ENCODE measurements around the gene KLHDC7A.

Gene KLHDC7A

DNA sequence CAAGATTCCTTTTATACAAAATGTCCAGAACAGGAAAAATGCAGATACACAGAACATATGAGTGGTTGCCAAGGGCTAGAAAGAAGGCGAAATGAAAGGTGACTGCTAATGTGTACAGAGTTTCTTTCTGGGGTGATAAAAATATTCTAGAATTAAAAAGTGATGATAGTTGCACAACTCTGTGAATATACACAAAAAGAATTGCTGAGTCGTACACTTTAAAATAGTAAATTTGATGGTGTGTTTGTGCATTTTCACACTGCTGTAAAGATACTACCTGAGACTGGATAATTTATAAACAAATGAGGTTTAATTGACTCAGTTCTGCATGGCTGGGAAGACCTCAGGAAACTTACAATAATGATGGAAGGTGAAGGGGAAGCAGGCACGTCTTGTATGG, 23.9 kb downstream of the KLHDC7A start:
- Histone ChIP-seq H3K9me3 (ENCODE audit: control insufficient read depth, low read length) (no peaks in the 10 kb centered on the region), H3K36me3 (ENCODE audit: control insufficient read depth, insufficient read depth, low read length) (no peaks in the 10 kb centered on the region), H3K4me3 (ENCODE audit: insufficient read depth, low read depth, low read length, poor library complexity, severe bottlenecking) (no peak overlapping the region), H3K27ac (ENCODE audit: insufficient read depth, low read length, poor library complexity, severe bottlenecking) (no peak overlapping the region), H3K27me3 (replicated peaks; ENCODE audit: control insufficient read depth, insufficient read depth, low read length, poor library complexity, severe bottlenecking) (no peaks in the 10 kb centered on the region), H3K4me1 (ENCODE audit: control insufficient read depth, insufficient read depth, low read length, poor library complexity, severe bottlenecking) (no peaks in the 10 kb centered on the region)
- no peak for DNase-seq

DNA sequence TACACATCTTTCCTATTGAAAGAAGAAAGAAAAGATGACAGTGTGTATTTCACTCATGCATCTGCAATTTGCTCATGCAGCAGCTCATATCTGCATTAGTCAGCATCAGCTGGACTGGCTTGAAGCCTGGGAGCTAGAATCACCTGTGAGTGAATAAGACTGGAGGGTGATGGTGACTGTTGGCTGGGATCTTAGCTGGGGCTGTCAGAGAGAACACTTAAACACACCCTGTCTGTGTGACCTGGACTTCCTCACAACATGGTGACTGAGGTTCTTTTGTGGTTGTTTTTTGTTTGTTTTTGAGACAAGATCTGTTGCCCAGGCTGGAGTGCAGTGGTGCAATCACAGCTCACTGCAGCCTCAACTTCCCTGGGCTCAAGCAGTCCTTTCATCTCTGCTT, 24.9 kb downstream of the KLHDC7A start:
- Histone ChIP-seq H3K27me3 (replicated peaks; ENCODE audit: control insufficient read depth, insufficient read depth, low read length, poor library complexity, severe bottlenecking) (no peaks in the 10 kb centered on the region), H3K4me1 (ENCODE audit: control insufficient read depth, insufficient read depth, low read length, poor library complexity, severe bottlenecking) (no peaks in the 10 kb centered on the region), H3K9me3 (ENCODE audit: control insufficient read depth, low read length) (no peaks in the 10 kb centered on the region), H3K4me3 (ENCODE audit: insufficient read depth, low read depth, low read length, poor library complexity, severe bottlenecking) (no peak overlapping the region), H3K27ac (ENCODE audit: insufficient read depth, low read length, poor library complexity, severe bottlenecking) (no peak overlapping the region), H3K36me3 (ENCODE audit: control insufficient read depth, insufficient read depth, low read length) (no peaks in the 10 kb centered on the region)
- DNase-seq: no peak

- H3K9me3 ChIP-seq (ENCODE audit: control insufficient read depth, low read length): no peaks in the 10 kb centered on the region
- H3K36me3 ChIP-seq (ENCODE audit: control insufficient read depth, insufficient read depth, low read length): no peaks in the 10 kb centered on the region
- no peak overlapping the region for H3K4me3 ChIP-seq (ENCODE audit: insufficient read depth, low read depth, low read length, poor library complexity, severe bottlenecking)
- no peak for DNase-seq
- no peaks in the 10 kb centered on the region for H3K27me3 ChIP-seq (replicated peaks; ENCODE audit: control insufficient read depth, insufficient read depth, low read length, poor library complexity, severe bottlenecking)
- H3K4me1 ChIP-seq (ENCODE audit: control insufficient read depth, insufficient read depth, low read length, poor library complexity, severe bottlenecking): no peaks in the 10 kb centered on the region
- H3K27ac ChIP-seq (ENCODE audit: insufficient read depth, low read length, poor library complexity, severe bottlenecking): no peak overlapping the region
Observed at GRCh38 chr1:18508084-18508483, 27.4 kb downstream of the KLHDC7A start.

GRCh38 chr1:18511149-18511873, 30.6 kb downstream of the KLHDC7A start:
- Histone ChIP-seq H3K36me3 (ENCODE audit: control insufficient read depth, insufficient read depth, low read length) (no peaks in the 10 kb centered on the region), H3K27ac (ENCODE audit: insufficient read depth, low read length, poor library complexity, severe bottlenecking) (no peak overlapping the region), H3K4me1 (ENCODE audit: control insufficient read depth, insufficient read depth, low read length, poor library complexity, severe bottlenecking) (no peaks in the 10 kb centered on the region), H3K9me3 (ENCODE audit: control insufficient read depth, low read length) (peaks cover 1% of the 10 kb centered on the region), H3K4me3 (ENCODE audit: insufficient read depth, low read depth, low read length, poor library complexity, severe bottlenecking) (no peak overlapping the region), H3K27me3 (replicated peaks; ENCODE audit: control insufficient read depth, insufficient read depth, low read length, poor library complexity, severe bottlenecking) (no peaks in the 10 kb centered on the region)
- DNase-seq: no peak

DNA sequence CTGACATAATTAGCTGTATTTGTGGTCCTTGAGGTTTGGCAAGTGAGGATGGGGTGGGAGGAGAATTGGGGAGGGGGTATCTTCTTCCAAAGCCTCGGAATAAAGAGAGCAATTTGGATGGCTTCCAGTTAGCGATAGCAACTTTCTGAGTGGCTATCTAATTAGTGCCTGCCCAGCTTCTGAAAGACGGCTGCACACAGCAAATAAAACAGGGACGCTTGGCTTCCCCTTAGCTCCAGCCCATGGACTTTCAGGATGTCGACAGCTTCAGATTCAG, 31.1 kb downstream of the KLHDC7A start:
- Histone ChIP-seq H3K9me3 (ENCODE audit: control insufficient read depth, low read length) (peaks cover 5% of the 10 kb centered on the region), H3K36me3 (ENCODE audit: control insufficient read depth, insufficient read depth, low read length) (no peaks in the 10 kb centered on the region), H3K27ac (ENCODE audit: insufficient read depth, low read length, poor library complexity, severe bottlenecking) (no peak overlapping the region), H3K4me3 (ENCODE audit: insufficient read depth, low read depth, low read length, poor library complexity, severe bottlenecking) (no peak overlapping the region), H3K27me3 (replicated peaks; ENCODE audit: control insufficient read depth, insufficient read depth, low read length, poor library complexity, severe bottlenecking) (no peaks in the 10 kb centered on the region), H3K4me1 (ENCODE audit: control insufficient read depth, insufficient read depth, low read length, poor library complexity, severe bottlenecking) (no peaks in the 10 kb centered on the region)
- no peak for DNase-seq

- no peak for DNase-seq
- H3K36me3 ChIP-seq (ENCODE audit: control insufficient read depth, insufficient read depth, low read length): no peaks in the 10 kb centered on the region
- H3K27me3 ChIP-seq (replicated peaks; ENCODE audit: control insufficient read depth, insufficient read depth, low read length, poor library complexity, severe bottlenecking): no peaks in the 10 kb centered on the region
- no peaks in the 10 kb centered on the region for H3K4me1 ChIP-seq (ENCODE audit: control insufficient read depth, insufficient read depth, low read length, poor library complexity, severe bottlenecking)
- H3K9me3 ChIP-seq (ENCODE audit: control insufficient read depth, low read length): peaks cover 9% of the 10 kb centered on the region
- H3K27ac ChIP-seq (ENCODE audit: insufficient read depth, low read length, poor library complexity, severe bottlenecking): no peak overlapping the region
- no peak overlapping the region for H3K4me3 ChIP-seq (ENCODE audit: insufficient read depth, low read depth, low read length, poor library complexity, severe bottlenecking)
Observed at GRCh38 chr1:18512883-18513282, 32.2 kb downstream of the KLHDC7A start.

GRCh38 chr1:18513995-18514394, 33.3 kb downstream of the KLHDC7A start:
- H3K4me3 ChIP-seq (ENCODE audit: insufficient read depth, low read depth, low read length, poor library complexity, severe bottlenecking): no peak overlapping the region
- H3K36me3 ChIP-seq (ENCODE audit: control insufficient read depth, insufficient read depth, low read length): no peaks in the 10 kb centered on the region
- peaks cover 9% of the 10 kb centered on the region for H3K9me3 ChIP-seq (ENCODE audit: control insufficient read depth, low read length)
- H3K4me1 ChIP-seq (ENCODE audit: control insufficient read depth, insufficient read depth, low read length, poor library complexity, severe bottlenecking): no peaks in the 10 kb centered on the region
- H3K27me3 ChIP-seq (replicated peaks; ENCODE audit: control insufficient read depth, insufficient read depth, low read length, poor library complexity, severe bottlenecking): no peaks in the 10 kb centered on the region
- H3K27ac ChIP-seq (ENCODE audit: insufficient read depth, low read length, poor library complexity, severe bottlenecking): no peak overlapping the region
- DNase-seq: no peak

- Histone ChIP-seq H3K4me3 (ENCODE audit: insufficient read depth, low read depth, low read length, poor library complexity, severe bottlenecking) (no peak overlapping the region), H3K4me1 (ENCODE audit: control insufficient read depth, insufficient read depth, low read length, poor library complexity, severe bottlenecking) (no peaks in the 10 kb centered on the region), H3K9me3 (ENCODE audit: control insufficient read depth, low read length) (peaks cover 9% of the 10 kb centered on the region), H3K27me3 (replicated peaks; ENCODE audit: control insufficient read depth, insufficient read depth, low read length, poor library complexity, severe bottlenecking) (no peaks in the 10 kb centered on the region), H3K36me3 (ENCODE audit: control insufficient read depth, insufficient read depth, low read length) (no peaks in the 10 kb centered on the region), H3K27ac (ENCODE audit: insufficient read depth, low read length, poor library complexity, severe bottlenecking) (no peak overlapping the region)
- DNase-seq: no peak
Observed at GRCh38 chr1:18515120-18515667, 34.5 kb downstream of the KLHDC7A start.

- H3K27me3 ChIP-seq (replicated peaks; ENCODE audit: control insufficient read depth, insufficient read depth, low read length, poor library complexity, severe bottlenecking): no peaks in the 10 kb centered on the region
- H3K4me3 ChIP-seq (ENCODE audit: insufficient read depth, low read depth, low read length, poor library complexity, severe bottlenecking): no peak overlapping the region
- no peak overlapping the region for H3K27ac ChIP-seq (ENCODE audit: insufficient read depth, low read length, poor library complexity, severe bottlenecking)
- H3K36me3 ChIP-seq (ENCODE audit: control insufficient read depth, insufficient read depth, low read length): no peaks in the 10 kb centered on the region
- no peak for DNase-seq
- no peaks in the 10 kb centered on the region for H3K4me1 ChIP-seq (ENCODE audit: control insufficient read depth, insufficient read depth, low read length, poor library complexity, severe bottlenecking)
- peaks cover 9% of the 10 kb centered on the region for H3K9me3 ChIP-seq (ENCODE audit: control insufficient read depth, low read length)
Observed at GRCh38 chr1:18516473-18516872, 35.7 kb downstream of the KLHDC7A start.

DNA sequence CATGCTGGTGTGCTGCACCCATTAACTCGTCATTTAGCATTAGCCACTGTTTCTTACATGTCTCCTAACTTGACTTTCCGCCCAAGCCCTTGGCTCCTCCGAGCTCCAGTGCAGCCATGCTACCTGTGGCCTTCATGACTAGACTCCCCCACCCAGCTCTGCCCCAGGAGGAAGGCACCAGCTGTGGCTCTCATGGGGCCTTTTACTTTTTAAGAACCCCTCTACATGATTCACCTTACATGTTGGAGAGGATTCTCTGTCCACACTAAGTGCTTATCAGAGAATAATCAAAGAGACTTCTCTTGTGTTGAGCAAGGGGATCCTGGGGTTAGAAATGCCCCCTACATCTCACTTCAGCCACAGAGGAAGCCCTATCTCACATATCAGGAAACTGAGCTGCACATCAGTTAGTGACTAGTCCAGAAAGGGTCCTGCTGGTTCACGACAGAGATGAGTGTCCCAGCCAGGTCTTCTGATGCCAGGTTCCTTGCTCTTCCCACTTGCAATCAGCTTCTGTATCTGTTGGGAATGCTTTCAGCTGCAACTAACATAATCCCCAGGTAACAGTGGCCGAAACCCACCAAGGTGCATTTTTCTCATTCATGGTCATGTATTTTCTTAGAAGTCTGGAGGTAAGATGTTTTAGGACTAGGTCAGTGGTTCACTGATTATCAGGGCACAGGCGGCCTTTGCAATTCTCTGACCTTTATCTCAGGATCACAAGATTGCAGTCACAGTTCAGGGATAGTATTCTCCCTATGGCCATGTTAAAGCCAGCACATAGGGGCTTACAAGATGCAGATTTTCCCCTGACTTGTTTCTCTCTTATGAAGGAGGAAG, 45.9 kb downstream of the KLHDC7A start:
- no peak overlapping the region for H3K27ac ChIP-seq (ENCODE audit: insufficient read depth, low read length, poor library complexity, severe bottlenecking)

More for the DNA sequence above, 45.9 kb downstream of the KLHDC7A start:
- H3K4me3 ChIP-seq (ENCODE audit: insufficient read depth, low read depth, low read length, poor library complexity, severe bottlenecking): no peak overlapping the region
- H3K9me3 ChIP-seq (ENCODE audit: control insufficient read depth, low read length): no peaks in the 10 kb centered on the region
- no peaks in the 10 kb centered on the region for H3K27me3 ChIP-seq (replicated peaks; ENCODE audit: control insufficient read depth, insufficient read depth, low read length, poor library complexity, severe bottlenecking)
- no peaks in the 10 kb centered on the region for H3K4me1 ChIP-seq (ENCODE audit: control insufficient read depth, insufficient read depth, low read length, poor library complexity, severe bottlenecking)
- no peak for DNase-seq
- no peaks in the 10 kb centered on the region for H3K36me3 ChIP-seq (ENCODE audit: control insufficient read depth, insufficient read depth, low read length)

Data from effector memory CD4-positive, alpha-beta T cell (primary cell).